Osteoblast (primary cell): ENCODE measurements around the gene F2RL3. TPM values are rescaled to one million over a fixed set of nuclear protein-coding genes. Genes with fewer than 3 reads are reported as not detected.
A peak's percentile ranks its signal among the peaks of the same experiment; 100 is the strongest.

Experiments used
- DNase-seq: peaks from one replicate; pipeline ENCODE4 v3.0.0; 2011; ENCODE audit warnings: low spot score, mixed read lengths; ENCODE audit not compliant: insufficient read length; ENCODE audit errors: missing footprints
- H2AFZ ChIP-seq: 2 replicates; pipeline ENCODE4 v1.6.0; 2011; ENCODE audit warnings: mild to moderate bottlenecking, low read length
- H3K27ac ChIP-seq: 2 replicates; pipeline ENCODE4 v1.5.1; 2011; ENCODE audit warnings: mild to moderate bottlenecking, low read depth, low read length, moderate library complexity
- H3K27me3 ChIP-seq: 2 replicates; pipeline ENCODE4 v1.6.0; 2012; ENCODE audit warnings: mild to moderate bottlenecking, control low read depth, inconsistent platforms, low read length, moderate library complexity; ENCODE audit not compliant: insufficient read depth
- H3K36me3 ChIP-seq: 2 replicates; pipeline ENCODE4 v1.5.1; 2011; ENCODE audit warnings: mild to moderate bottlenecking, low read length, control low read depth, moderate library complexity; ENCODE audit not compliant: insufficient read depth
- H3K4me1 ChIP-seq: 2 replicates; pipeline ENCODE4 v1.5.1; 2011; ENCODE audit warnings: mild to moderate bottlenecking, low read length, control low read depth, moderate library complexity; ENCODE audit not compliant: insufficient read depth
- H3K4me2 ChIP-seq: 2 replicates; pipeline ENCODE4 v1.6.0; 2011; ENCODE audit warnings: mild to moderate bottlenecking, low read length; ENCODE audit not compliant: insufficient read depth
- H3K4me3 ChIP-seq: fragments of 200-600 bp; sonication (generic); 3 replicates; pipeline ENCODE4 v1.5.1; 2012; ENCODE audit warnings: mild to moderate bottlenecking, low read length, inconsistent platforms; ENCODE audit not compliant: insufficient read depth
- H3K79me2 ChIP-seq: 2 replicates; pipeline ENCODE4 v1.6.0; 2012; ENCODE audit warnings: mild to moderate bottlenecking, low read length, control low read depth, inconsistent platforms; ENCODE audit not compliant: insufficient read depth
- H3K9me3 ChIP-seq: 2 replicates; pipeline ENCODE4 v1.5.1; 2011; ENCODE audit warnings: low read depth, low read length, control low read depth
- H4K20me1 ChIP-seq: 2 replicates; pipeline ENCODE4 v1.6.0; 2012; ENCODE audit warnings: mild to moderate bottlenecking, low read length, control low read depth; ENCODE audit not compliant: insufficient read depth
- total RNA-seq: library from RNA; depleted of rRNA; stranded (reverse); fragments of >200 nt; gene quantifications from 2 replicates; pipeline ENCODE4 v1.2.3, GENCODE V29; 2012
- TF ChIP-seq, protein P1 (sequence below): IDR thresholded peaks from 2 replicates; pipeline ENCODE4 v1.5.1; 2011; ENCODE audit warnings: mild to moderate bottlenecking, low read depth, low read length, moderate library complexity; ENCODE audit errors: extremely low read depth

The F2RL3 gene
- total RNA-seq, 1 donor: under 0.01 TPM

DNA sequence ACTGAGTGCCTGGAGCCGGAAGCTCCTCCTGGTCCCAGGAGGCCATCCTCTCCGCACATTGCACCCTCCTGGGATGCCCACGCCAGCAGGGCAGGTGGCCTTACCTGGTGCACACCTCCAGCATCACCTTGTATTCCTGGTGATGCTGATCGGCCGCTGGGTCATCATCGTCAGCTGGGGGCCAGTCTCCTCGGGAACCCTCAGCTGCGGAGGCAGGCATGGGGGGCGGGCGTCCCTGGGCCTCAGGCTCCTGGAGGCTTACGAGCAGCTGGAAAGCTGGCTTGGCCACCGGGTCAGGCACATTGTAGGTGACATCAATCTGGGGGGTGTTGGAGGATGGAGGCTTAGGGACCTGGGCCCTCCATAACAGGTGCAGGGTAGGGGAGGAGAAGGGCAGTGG, 13.7 kb downstream of the F2RL3 start:
- no peaks in the 10 kb centered on the region for H3K36me3 ChIP-seq
- TF ChIP-seq, protein P1, sequence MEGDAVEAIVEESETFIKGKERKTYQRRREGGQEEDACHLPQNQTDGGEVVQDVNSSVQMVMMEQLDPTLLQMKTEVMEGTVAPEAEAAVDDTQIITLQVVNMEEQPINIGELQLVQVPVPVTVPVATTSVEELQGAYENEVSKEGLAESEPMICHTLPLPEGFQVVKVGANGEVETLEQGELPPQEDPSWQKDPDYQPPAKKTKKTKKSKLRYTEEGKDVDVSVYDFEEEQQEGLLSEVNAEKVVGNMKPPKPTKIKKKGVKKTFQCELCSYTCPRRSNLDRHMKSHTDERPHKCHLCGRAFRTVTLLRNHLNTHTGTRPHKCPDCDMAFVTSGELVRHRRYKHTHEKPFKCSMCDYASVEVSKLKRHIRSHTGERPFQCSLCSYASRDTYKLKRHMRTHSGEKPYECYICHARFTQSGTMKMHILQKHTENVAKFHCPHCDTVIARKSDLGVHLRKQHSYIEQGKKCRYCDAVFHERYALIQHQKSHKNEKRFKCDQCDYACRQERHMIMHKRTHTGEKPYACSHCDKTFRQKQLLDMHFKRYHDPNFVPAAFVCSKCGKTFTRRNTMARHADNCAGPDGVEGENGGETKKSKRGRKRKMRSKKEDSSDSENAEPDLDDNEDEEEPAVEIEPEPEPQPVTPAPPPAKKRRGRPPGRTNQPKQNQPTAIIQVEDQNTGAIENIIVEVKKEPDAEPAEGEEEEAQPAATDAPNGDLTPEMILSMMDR: no peak
- H3K79me2 ChIP-seq: no peaks in the 10 kb centered on the region
- no peak overlapping the region for H3K4me2 ChIP-seq
- H4K20me1 ChIP-seq: no peaks in the 10 kb centered on the region
- no peaks in the 10 kb centered on the region for H3K4me1 ChIP-seq
- DNase-seq: peak; percentile 37
- H2AFZ ChIP-seq: no peak overlapping the region
- H3K27me3 ChIP-seq: no peaks in the 10 kb centered on the region
- H3K4me3 ChIP-seq: no peak overlapping the region
- H3K9me3 ChIP-seq: no peaks in the 10 kb centered on the region
- no peak overlapping the region for H3K27ac ChIP-seq

DNA sequence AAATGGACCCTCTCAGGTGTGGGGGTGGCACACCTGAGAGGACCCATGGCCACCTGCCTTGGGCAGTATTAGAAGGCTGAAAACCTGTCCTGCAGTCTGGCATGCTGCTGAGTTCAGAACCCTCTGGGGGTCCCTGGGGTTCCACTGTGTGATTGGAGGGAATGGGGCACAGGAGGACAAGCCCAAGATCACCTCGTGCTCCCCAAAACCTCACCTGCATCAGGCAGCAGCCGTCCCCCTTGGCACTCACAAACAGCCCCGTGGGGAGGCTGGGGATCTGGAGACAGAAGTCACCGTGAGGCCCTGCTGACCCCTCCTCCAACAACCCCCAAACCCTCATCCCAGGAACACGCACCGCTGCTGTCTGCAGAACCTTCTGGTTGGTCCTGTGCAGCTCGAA, 14.5 kb downstream of the F2RL3 start:
- Histone ChIP-seq H3K4me1 (no peaks in the 10 kb centered on the region), H4K20me1 (no peaks in the 10 kb centered on the region), H2AFZ (no peak overlapping the region), H3K36me3 (no peaks in the 10 kb centered on the region), H3K9me3 (no peaks in the 10 kb centered on the region), H3K4me3 (no peak overlapping the region), H3K27ac (no peak overlapping the region), H3K27me3 (no peaks in the 10 kb centered on the region), H3K79me2 (no peaks in the 10 kb centered on the region), H3K4me2 (no peak overlapping the region)
- TF ChIP-seq, protein P1: no peak
- peak; percentile 70 for DNase-seq

DNA sequence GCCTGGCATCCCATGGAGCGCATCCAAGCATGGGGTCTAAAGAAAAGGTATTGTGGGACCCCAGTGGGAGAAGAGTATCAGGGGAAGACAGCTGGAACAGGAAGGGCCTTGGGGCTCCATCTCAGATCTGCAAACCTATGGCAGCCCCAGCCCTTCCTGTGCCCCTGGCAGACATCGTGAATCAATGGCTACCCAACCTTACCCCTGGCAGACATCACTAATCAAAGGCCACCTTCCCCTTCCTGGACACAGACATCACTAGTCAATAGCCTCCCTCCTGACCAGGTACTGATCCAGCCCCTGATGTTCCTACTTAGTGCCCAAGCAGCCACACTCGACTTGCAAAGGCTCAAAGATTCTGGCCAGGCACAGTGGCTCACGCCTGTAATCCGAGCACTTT, 15.8 kb downstream of the F2RL3 start:
- H3K4me2 ChIP-seq: no peak overlapping the region
- H3K79me2 ChIP-seq: no peaks in the 10 kb centered on the region
- no peaks in the 10 kb centered on the region for H3K27me3 ChIP-seq
- H3K4me1 ChIP-seq: no peaks in the 10 kb centered on the region
- no peaks in the 10 kb centered on the region for H4K20me1 ChIP-seq
- no peak overlapping the region for H3K27ac ChIP-seq
- TF ChIP-seq, protein P1: no peak
- H3K9me3 ChIP-seq: no peaks in the 10 kb centered on the region
- H2AFZ ChIP-seq: no peak overlapping the region
- no peaks in the 10 kb centered on the region for H3K36me3 ChIP-seq
- no peak overlapping the region for H3K4me3 ChIP-seq
- DNase-seq: peak; percentile 69

DNA sequence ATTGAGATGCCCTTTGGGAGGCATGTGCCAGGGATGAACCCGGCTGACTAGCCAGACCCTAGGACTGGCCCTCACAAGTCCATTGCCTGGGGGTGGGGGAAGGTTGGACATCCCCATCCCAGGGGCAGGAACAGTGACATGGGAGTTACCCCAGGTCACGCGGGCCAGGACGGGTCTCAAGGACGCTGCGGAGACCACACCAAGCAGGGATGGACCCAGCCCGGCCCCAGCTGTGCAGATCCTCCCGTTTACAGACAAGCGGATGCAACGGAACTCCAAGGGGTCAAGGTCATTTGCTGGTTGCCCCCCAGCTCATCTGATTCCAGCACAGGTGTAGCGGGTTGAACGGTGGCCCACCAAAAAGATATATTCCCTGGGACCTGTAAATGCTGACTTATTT, 20.0 kb downstream of the F2RL3 start:
- no peak overlapping the region for H3K4me3 ChIP-seq
- H4K20me1 ChIP-seq: no peaks in the 10 kb centered on the region
- no peak overlapping the region for H3K4me2 ChIP-seq
- DNase-seq: peak; percentile 39
- no peaks in the 10 kb centered on the region for H3K4me1 ChIP-seq
- H3K79me2 ChIP-seq: no peaks in the 10 kb centered on the region
- H3K27me3 ChIP-seq: no peaks in the 10 kb centered on the region
- H3K36me3 ChIP-seq: no peaks in the 10 kb centered on the region
- H3K9me3 ChIP-seq: peaks cover 11% of the 10 kb centered on the region
- H3K27ac ChIP-seq: no peak overlapping the region
- TF ChIP-seq, protein P1: no peak
- no peak overlapping the region for H2AFZ ChIP-seq
